Smooth muscle cell of the brain vasculature (primary cell): ENCODE measurements around the gene IGFBPL1.
"Not testable (repeated sequence)": the region's sequence is repeated elsewhere in the genome, so short reads cannot be mapped to it uniquely, and the experiment has no call there.

Source experiments
- DNase-seq: peaks from one replicate; pipeline ENCODE4 v3.0.0-alpha.2; 2012; ENCODE audit warnings: low read depth, low spot score

The IGFBPL1 gene

GRCh38 chr9:38399191-38399590 lies 25.1 kb downstream of the IGFBPL1 start:
- DNase-seq: not testable (repeated sequence)

- no peak for DNase-seq
Measured at GRCh38 chr9:38396371-38396671, 27.9 kb downstream of the IGFBPL1 start.

GRCh38 chr9:38395653-38396370 lies 28.4 kb downstream of the IGFBPL1 start:
- DNase-seq: no peak

- DNase-seq: no peak
Measured at GRCh38 chr9:38394416-38394815, 29.8 kb downstream of the IGFBPL1 start.

GRCh38 chr9:38393128-38393796 lies 31.0 kb downstream of the IGFBPL1 start:
- DNase-seq: no peak

- no peak for DNase-seq
Measured at GRCh38 chr9:38392235-38393127, 31.8 kb downstream of the IGFBPL1 start, which contains the start of gene ALDH1B1. ALDH1B1 (plus strand) TSS chr9:38392702; CDS start chr9:38395749, 3,047 bp downstream.

- no peak for DNase-seq
Measured at GRCh38 chr9:38391278-38392118, 32.8 kb downstream of the IGFBPL1 start.

- DNase-seq: no peak
Measured at GRCh38 chr9:38390851-38391250, 33.4 kb downstream of the IGFBPL1 start.

GRCh38 chr9:38390442-38390841 lies 33.8 kb downstream of the IGFBPL1 start:
- DNase-seq: no peak

GRCh38 chr9:38389313-38389712 lies 34.9 kb downstream of the IGFBPL1 start:
- no peak for DNase-seq

GRCh38 chr9:38388283-38389223 lies 35.7 kb downstream of the IGFBPL1 start:
- DNase-seq: no peak

GRCh38 chr9:38387751-38388150 lies 36.5 kb downstream of the IGFBPL1 start:
- no peak for DNase-seq

- no peak for DNase-seq
Measured at GRCh38 chr9:38387066-38387465, 37.2 kb downstream of the IGFBPL1 start.

GRCh38 chr9:38386319-38386895 lies 37.8 kb downstream of the IGFBPL1 start:
- no peak for DNase-seq

- no peak for DNase-seq
Measured at GRCh38 chr9:38385896-38386295, 38.4 kb downstream of the IGFBPL1 start.

GRCh38 chr9:38384990-38385848 lies 39.0 kb downstream of the IGFBPL1 start:
- no peak for DNase-seq

GRCh38 chr9:38382141-38382540 lies 42.1 kb downstream of the IGFBPL1 start:
- no peak for DNase-seq

- no peak for DNase-seq
Measured at GRCh38 chr9:38380872-38381534, 43.3 kb downstream of the IGFBPL1 start.
